ENCODE results near the gene NSG2. TPM values are rescaled to one million over a fixed set of nuclear protein-coding genes. Genes with fewer than 3 reads are reported as not detected.
"Not testable (repeated sequence)": the region's sequence is repeated elsewhere in the genome, so short reads cannot be mapped to it uniquely, and the experiment has no call there.

The NSG2 gene
- total RNA-seq, 4 donors from 2014 or later, result not detected

DNA sequence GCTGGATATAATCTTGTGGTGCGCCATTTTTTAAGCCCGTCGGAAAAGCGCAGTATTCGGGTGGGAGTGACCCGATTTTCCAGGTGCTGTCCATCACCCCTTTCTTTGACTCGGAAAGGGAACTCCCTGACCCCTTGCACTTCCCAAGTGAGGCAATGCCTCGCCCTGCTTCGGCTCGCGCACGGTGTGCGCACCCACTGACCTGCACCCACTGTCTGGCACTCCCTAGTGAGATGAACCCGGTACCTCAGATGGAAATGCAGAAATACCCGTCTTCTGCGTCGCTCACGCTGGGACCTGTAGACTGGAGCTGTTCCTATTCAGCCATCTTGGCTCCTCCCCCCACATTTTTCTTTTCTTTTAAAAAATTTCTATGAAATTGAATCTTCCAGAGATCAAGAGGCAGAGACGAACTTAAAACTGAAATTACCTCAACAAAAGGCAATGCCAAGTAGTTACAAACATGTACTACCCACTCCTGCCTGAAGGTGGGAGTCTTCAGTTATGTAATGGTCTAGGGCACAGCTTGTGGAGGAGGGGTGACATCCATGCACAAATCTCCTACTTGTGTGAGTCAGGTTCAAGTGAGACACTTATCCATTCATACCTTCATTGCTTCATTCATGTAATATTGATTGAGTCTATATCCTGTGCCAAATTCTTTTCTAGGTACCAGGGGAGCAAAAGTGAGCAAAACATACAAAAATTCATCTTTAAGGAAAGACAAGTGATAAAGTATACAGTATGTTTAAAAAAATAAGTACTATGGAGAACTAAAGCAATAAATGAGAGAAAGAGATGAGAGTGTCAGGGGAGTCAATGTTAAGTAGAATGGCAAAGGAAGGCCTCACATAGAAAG is 25.2 kb upstream of the NSG2 start:
- in situ Hi-C loops (cut with MboI; ENCODE audit: low sequenced_read_pairs in 4 of 4); intact Hi-C loops (cut with DNase I; ENCODE audit: low total_unique reads); H3K9me3 ChIP-seq; H3K27ac ChIP-seq; H3K36me3 ChIP-seq; ATAC-seq; H3K4me1 ChIP-seq; H3K27me3 ChIP-seq; H3K4me3 ChIP-seq; DNase-seq: not testable (repeated sequence)
- TF ChIP-seq, protein P1, sequence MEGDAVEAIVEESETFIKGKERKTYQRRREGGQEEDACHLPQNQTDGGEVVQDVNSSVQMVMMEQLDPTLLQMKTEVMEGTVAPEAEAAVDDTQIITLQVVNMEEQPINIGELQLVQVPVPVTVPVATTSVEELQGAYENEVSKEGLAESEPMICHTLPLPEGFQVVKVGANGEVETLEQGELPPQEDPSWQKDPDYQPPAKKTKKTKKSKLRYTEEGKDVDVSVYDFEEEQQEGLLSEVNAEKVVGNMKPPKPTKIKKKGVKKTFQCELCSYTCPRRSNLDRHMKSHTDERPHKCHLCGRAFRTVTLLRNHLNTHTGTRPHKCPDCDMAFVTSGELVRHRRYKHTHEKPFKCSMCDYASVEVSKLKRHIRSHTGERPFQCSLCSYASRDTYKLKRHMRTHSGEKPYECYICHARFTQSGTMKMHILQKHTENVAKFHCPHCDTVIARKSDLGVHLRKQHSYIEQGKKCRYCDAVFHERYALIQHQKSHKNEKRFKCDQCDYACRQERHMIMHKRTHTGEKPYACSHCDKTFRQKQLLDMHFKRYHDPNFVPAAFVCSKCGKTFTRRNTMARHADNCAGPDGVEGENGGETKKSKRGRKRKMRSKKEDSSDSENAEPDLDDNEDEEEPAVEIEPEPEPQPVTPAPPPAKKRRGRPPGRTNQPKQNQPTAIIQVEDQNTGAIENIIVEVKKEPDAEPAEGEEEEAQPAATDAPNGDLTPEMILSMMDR (IDR thresholded peaks at IDR 0.05 in 4 of 5, conservative IDR thresholded peaks at IDR 0.05 in 1 of 5), result peak in 1 of 5 experiments; percentile 25

DNA sequence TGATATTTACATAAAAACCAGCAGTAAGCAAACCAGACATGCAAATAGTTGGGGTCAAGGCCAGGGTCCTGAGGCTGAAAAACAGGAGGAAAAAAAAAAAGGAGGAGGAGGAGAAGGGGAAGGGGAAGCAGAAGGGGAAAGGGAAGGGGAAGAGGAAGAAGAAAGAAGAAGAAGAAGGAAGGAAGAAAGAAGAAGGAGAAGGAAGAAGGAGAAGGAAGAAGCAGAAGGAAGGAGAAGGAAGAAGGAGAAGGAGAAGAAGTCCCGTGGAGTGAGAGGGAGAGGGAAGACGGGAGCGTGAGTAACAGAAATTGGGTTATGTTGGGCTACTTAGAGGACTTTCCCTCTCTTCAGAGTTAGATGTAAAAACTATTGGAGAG is 24.6 kb upstream of the NSG2 start:
- H3K4me3 ChIP-seq, result no peak overlapping the region
- ATAC-seq, result no peak
- intact Hi-C loops (cut with DNase I; ENCODE audit: low total_unique reads) (no loop called here), in situ Hi-C loops (cut with MboI; ENCODE audit: low sequenced_read_pairs in 4 of 4) (no loop called here)
- no peaks in the 10 kb centered on the region for H3K9me3 ChIP-seq
- H3K27ac ChIP-seq, result no peak overlapping the region
- DNase-seq, result no peak
- no peaks in the 10 kb centered on the region for H3K4me1 ChIP-seq
- no peaks in the 10 kb centered on the region for H3K27me3 ChIP-seq
- no peak for TF ChIP-seq POLR2A (IDR thresholded peaks at IDR 0.05)
- TF ChIP-seq, protein P1 (IDR thresholded peaks at IDR 0.05 in 4 of 5, conservative IDR thresholded peaks at IDR 0.05 in 1 of 5), result no peak
- no peaks in the 10 kb centered on the region for H3K36me3 ChIP-seq

DNA sequence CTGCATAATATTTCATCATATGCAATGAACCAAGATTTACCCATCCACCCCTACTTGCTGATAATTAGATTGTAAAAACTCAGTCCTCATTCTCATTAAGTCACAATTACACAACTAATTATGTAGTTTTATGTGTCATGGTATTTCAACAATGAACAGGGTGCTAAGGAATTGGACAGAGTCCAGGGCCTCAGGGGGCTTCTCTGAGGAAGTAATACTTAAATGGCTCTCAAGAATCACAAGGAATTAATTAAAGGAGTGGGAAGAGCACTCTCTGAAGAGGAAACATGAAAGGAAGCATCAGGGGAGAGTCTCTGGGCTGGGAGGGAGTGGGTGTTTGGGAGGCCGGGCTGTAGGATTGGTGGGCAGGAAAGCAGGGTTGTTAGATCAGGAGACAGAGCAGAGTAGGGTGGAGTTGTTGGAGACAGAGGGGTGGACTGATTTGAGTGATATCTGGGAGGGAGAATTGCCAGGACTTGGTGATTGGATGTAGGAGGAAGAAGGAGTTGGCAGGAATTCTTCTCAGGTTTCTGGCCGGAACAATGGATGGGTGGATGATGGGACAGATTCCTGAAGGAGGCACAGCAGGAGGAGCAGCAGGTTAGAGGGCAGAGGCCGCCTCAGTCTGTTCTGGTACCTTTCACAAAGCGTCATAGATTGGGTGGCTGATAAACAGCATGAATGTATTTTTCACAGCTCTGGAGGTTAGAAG is 23.0 kb upstream of the NSG2 start:
- Histone ChIP-seq H3K27me3 (no peaks in the 10 kb centered on the region), H3K9me3 (no peaks in the 10 kb centered on the region), H3K4me3 (no peak overlapping the region), H3K27ac (no peak overlapping the region), H3K4me1 (no peaks in the 10 kb centered on the region), H3K36me3 (no peaks in the 10 kb centered on the region)
- TF ChIP-seq POLR2A (IDR thresholded peaks at IDR 0.05), result no peak
- TF ChIP-seq, protein P1 (IDR thresholded peaks at IDR 0.05 in 4 of 5, conservative IDR thresholded peaks at IDR 0.05 in 1 of 5), result no peak
- no peak for DNase-seq
- ATAC-seq, result no peak
- intact Hi-C loops (cut with DNase I; ENCODE audit: low total_unique reads), result no loop called here
- in situ Hi-C loops (cut with MboI; ENCODE audit: low sequenced_read_pairs in 4 of 4), result no loop called here

DNA sequence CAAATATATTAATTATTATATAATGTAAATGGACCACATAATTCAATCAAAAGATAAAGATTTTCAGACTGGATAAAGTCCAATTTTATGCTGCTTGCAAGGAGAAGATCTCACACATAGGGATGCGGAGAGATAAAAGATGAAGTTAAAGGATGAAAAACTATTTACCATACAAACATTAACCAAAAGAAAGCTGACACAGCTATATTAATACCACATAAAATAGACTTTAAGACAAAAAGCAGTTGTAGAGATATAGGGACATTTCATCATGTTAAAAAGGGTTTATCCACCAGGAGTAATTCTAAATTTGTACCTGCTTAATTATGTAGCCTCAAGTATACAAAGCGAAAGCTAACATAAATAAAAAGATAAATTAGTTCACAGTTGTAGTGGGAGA is 15.2 kb upstream of the NSG2 start:
- ATAC-seq, result no peak
- in situ Hi-C loops (cut with MboI; ENCODE audit: low sequenced_read_pairs in 4 of 4), result loop anchor here in 2 of 4 donors (25.0 kb wide), 1 partner anchor 282 kb away; no protein-coding TSS in a partner anchor

More for the DNA sequence above, 15.2 kb upstream of the NSG2 start:
- TF ChIP-seq, protein P1 (IDR thresholded peaks at IDR 0.05 in 4 of 5, conservative IDR thresholded peaks at IDR 0.05 in 1 of 5), result no peak
- no peak for TF ChIP-seq POLR2A (IDR thresholded peaks at IDR 0.05)
- Histone ChIP-seq H3K27ac (no peak overlapping the region), H3K9me3 (peaks cover 0 to 5% (median 0%) of the 10 kb centered on the region in 3 donors), H3K4me3 (no peak overlapping the region), H3K4me1 (no peaks in the 10 kb centered on the region), H3K36me3 (no peaks in the 10 kb centered on the region), H3K27me3 (no peaks in the 10 kb centered on the region)
- intact Hi-C loops (cut with DNase I; ENCODE audit: low total_unique reads), result no loop called here
- no peak for DNase-seq
